ENCODE measurements around the gene TTC21B.
A peak's percentile ranks its signal among the peaks of the same experiment; 100 is the strongest.
"Not testable (repeated sequence)": the region's sequence is repeated elsewhere in the genome, so short reads cannot be mapped to it uniquely, and the experiment has no call there.

The TTC21B gene

GRCh38 chr2:165877565-165878550 is 75.7 kb downstream of the TTC21B start:
- no peak for DNase-seq

GRCh38 chr2:165876712-165877111 is 76.9 kb downstream of the TTC21B start:
- DNase-seq = no peak

GRCh38 chr2:165876269-165876668 is 77.3 kb downstream of the TTC21B start:
- no peak for DNase-seq

GRCh38 chr2:165874445-165875039 is 79.0 kb downstream of the TTC21B start:
- DNase-seq = peak; percentile 66

GRCh38 chr2:165872101-165872791 is 81.3 kb downstream of the TTC21B start:
- DNase-seq = no peak

- DNase-seq = no peak
These were observed 82.6 kb downstream of the TTC21B start for GRCh38 chr2:165871025-165871424.

- no peak for DNase-seq
These were observed 83.2 kb downstream of the TTC21B start for GRCh38 chr2:165870346-165870745.

GRCh38 chr2:165868211-165868610 is 85.4 kb downstream of the TTC21B start:
- DNase-seq = no peak

- DNase-seq = no peak
These were observed 89.3 kb downstream of the TTC21B start for GRCh38 chr2:165864296-165864695.

- no peak for DNase-seq
These were observed 89.7 kb downstream of the TTC21B start for GRCh38 chr2:165863810-165864261.

GRCh38 chr2:165861083-165861482 is 92.5 kb downstream of the TTC21B start:
- not testable (repeated sequence) for DNase-seq

- DNase-seq = not testable (repeated sequence)
These were observed 93.9 kb downstream of the TTC21B start for GRCh38 chr2:165859723-165860122.

GRCh38 chr2:165857876-165858275 is 95.7 kb downstream of the TTC21B start:
- DNase-seq = no peak

GRCh38 chr2:165852394-165852793 is 101.2 kb downstream of the TTC21B start:
- DNase-seq = no peak

- no peak for DNase-seq
These were observed 106.6 kb downstream of the TTC21B start for GRCh38 chr2:165847001-165847400.

GRCh38 chr2:165846056-165846455 is 107.5 kb downstream of the TTC21B start:
- DNase-seq = no peak

- no peak for DNase-seq
These were observed 109.4 kb downstream of the TTC21B start for GRCh38 chr2:165844216-165844615.

- DNase-seq = no peak
These were observed 110.2 kb downstream of the TTC21B start for GRCh38 chr2:165843351-165843750.

GRCh38 chr2:165840333-165840958 is 113.1 kb downstream of the TTC21B start:
- DNase-seq = no peak

- no peak for DNase-seq
These were observed 114.0 kb downstream of the TTC21B start for GRCh38 chr2:165839610-165840009.

- no peak for DNase-seq
These were observed 116.5 kb downstream of the TTC21B start for GRCh38 chr2:165837122-165837521.

- DNase-seq = no peak
These were observed 118.2 kb downstream of the TTC21B start for GRCh38 chr2:165835363-165835762.

- no peak for DNase-seq
These were observed 120.4 kb downstream of the TTC21B start for GRCh38 chr2:165833156-165833555.

Measured in NCI-H774 (cell line).